ENCODE data around the gene MAT2A. TPM values are rescaled to one million over a fixed set of nuclear protein-coding genes. Genes with fewer than 3 reads are reported as not detected.

The MAT2A gene
- total RNA-seq, 1 donor from 2014 or later: 81.9 TPM

- Histone ChIP-seq H3K27me3 (ENCODE audit: control insufficient read depth, insufficient read depth, low read length) (no peaks in the 10 kb centered on the region), H3K4me3 (ENCODE audit: low read depth, low read length) (no peak overlapping the region), H3K36me3 (ENCODE audit: control insufficient read depth, insufficient read depth, low read length) (peaks cover 5% of the 10 kb centered on the region)
- FAIRE-seq (no peak), DNase-seq (ENCODE audit: low read depth) (peak; percentile 41)
- TF ChIP-seq, protein P1, sequence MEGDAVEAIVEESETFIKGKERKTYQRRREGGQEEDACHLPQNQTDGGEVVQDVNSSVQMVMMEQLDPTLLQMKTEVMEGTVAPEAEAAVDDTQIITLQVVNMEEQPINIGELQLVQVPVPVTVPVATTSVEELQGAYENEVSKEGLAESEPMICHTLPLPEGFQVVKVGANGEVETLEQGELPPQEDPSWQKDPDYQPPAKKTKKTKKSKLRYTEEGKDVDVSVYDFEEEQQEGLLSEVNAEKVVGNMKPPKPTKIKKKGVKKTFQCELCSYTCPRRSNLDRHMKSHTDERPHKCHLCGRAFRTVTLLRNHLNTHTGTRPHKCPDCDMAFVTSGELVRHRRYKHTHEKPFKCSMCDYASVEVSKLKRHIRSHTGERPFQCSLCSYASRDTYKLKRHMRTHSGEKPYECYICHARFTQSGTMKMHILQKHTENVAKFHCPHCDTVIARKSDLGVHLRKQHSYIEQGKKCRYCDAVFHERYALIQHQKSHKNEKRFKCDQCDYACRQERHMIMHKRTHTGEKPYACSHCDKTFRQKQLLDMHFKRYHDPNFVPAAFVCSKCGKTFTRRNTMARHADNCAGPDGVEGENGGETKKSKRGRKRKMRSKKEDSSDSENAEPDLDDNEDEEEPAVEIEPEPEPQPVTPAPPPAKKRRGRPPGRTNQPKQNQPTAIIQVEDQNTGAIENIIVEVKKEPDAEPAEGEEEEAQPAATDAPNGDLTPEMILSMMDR (IDR thresholded peaks at IDR 0.05; ENCODE audit: insufficient read depth, low read length, severe bottlenecking): no peak
Observed at GRCh38 chr2:85536479-85536878, 2.5 kb upstream of the MAT2A start.

- no peak for FAIRE-seq
- TF ChIP-seq, protein P1 (IDR thresholded peaks at IDR 0.05; ENCODE audit: insufficient read depth, low read length, severe bottlenecking): no peak
- no peaks in the 10 kb centered on the region for H3K27me3 ChIP-seq (ENCODE audit: control insufficient read depth, insufficient read depth, low read length)
- no peak for DNase-seq (ENCODE audit: low read depth)
- peaks cover 15% of the 10 kb centered on the region for H3K36me3 ChIP-seq (ENCODE audit: control insufficient read depth, insufficient read depth, low read length)
- H3K4me3 ChIP-seq (ENCODE audit: low read depth, low read length): peak overlapping the region; percentile 99
Observed at GRCh38 chr2:85537600-85538506, 1.1 kb upstream of the MAT2A start.

- H3K27me3 ChIP-seq (ENCODE audit: control insufficient read depth, insufficient read depth, low read length): no peaks in the 10 kb centered on the region
- DNase-seq (ENCODE audit: low read depth) (no peak), FAIRE-seq (no peak)
- peaks cover 21% of the 10 kb centered on the region for H3K36me3 ChIP-seq (ENCODE audit: control insufficient read depth, insufficient read depth, low read length)
- peak overlapping the region; percentile 99 for H3K4me3 ChIP-seq (ENCODE audit: low read depth, low read length)
- TF ChIP-seq, protein P1 (IDR thresholded peaks at IDR 0.05; ENCODE audit: insufficient read depth, low read length, severe bottlenecking): no peak
Observed at GRCh38 chr2:85539361-85540132, 579 bp downstream of the MAT2A start.

- H3K27me3 ChIP-seq (ENCODE audit: control insufficient read depth, insufficient read depth, low read length): no peaks in the 10 kb centered on the region
- H3K36me3 ChIP-seq (ENCODE audit: control insufficient read depth, insufficient read depth, low read length): peaks cover 21% of the 10 kb centered on the region
- TF ChIP-seq, protein P1 (IDR thresholded peaks at IDR 0.05; ENCODE audit: insufficient read depth, low read length, severe bottlenecking): no peak
- DNase-seq (ENCODE audit: low read depth) (no peak), FAIRE-seq (no peak)
- H3K4me3 ChIP-seq (ENCODE audit: low read depth, low read length): peak overlapping the region; percentile 99
Observed at GRCh38 chr2:85540133-85540648, 1.2 kb downstream of the MAT2A start.

GRCh38 chr2:85541262-85541661 is 2.3 kb downstream of the MAT2A start:
- no peak for DNase-seq (ENCODE audit: low read depth)
- peaks cover 21% of the 10 kb centered on the region for H3K36me3 ChIP-seq (ENCODE audit: control insufficient read depth, insufficient read depth, low read length)
- FAIRE-seq: no peak
- peak overlapping the region; percentile 99 for H3K4me3 ChIP-seq (ENCODE audit: low read depth, low read length)
- TF ChIP-seq, protein P1 (IDR thresholded peaks at IDR 0.05; ENCODE audit: insufficient read depth, low read length, severe bottlenecking): no peak
- H3K27me3 ChIP-seq (ENCODE audit: control insufficient read depth, insufficient read depth, low read length): no peaks in the 10 kb centered on the region

All from bronchial epithelial cell (primary cell).